ENCODE results near the gene MRFAP1. TPM values are rescaled to one million over a fixed set of nuclear protein-coding genes. Genes with fewer than 3 reads are reported as not detected.
"Not testable (repeated sequence)": the region's sequence is repeated elsewhere in the genome, so short reads cannot be mapped to it uniquely, and the experiment has no call there.

Gene MRFAP1
- total RNA-seq, 1 donor from 2014 or later, result 115 TPM

GRCh38 chr4:6671648-6672047 lies 31.2 kb downstream of the MRFAP1 start:
- H3K27me3 Mint-ChIP-seq (ENCODE audit: insufficient read depth), result peaks cover 2% of the 10 kb centered on the region
- DNase-seq (ENCODE audit: low spot score), result no peak
- H3K27ac Mint-ChIP-seq, result no peak overlapping the region
- intact Hi-C loops (cut with micrococcal nuclease), result loop anchor here (2.0 kb wide), 1 partner anchor 13 kb away; no protein-coding TSS in a partner anchor
- peaks cover 21% of the 10 kb centered on the region for H3K36me3 Mint-ChIP-seq (ENCODE audit: low read depth)
- peaks cover 31% of the 10 kb centered on the region for H3K4me1 Mint-ChIP-seq (ENCODE audit: low read depth)
- H3K9me3 Mint-ChIP-seq, result no peaks in the 10 kb centered on the region
- no peak overlapping the region for H3K4me3 Mint-ChIP-seq

- peaks cover 35% of the 10 kb centered on the region for H3K4me1 Mint-ChIP-seq (ENCODE audit: low read depth)
- no peak overlapping the region for H3K4me3 Mint-ChIP-seq
- no peak for DNase-seq (ENCODE audit: low spot score)
- no peaks in the 10 kb centered on the region for H3K9me3 Mint-ChIP-seq
- peaks cover 2% of the 10 kb centered on the region for H3K27me3 Mint-ChIP-seq (ENCODE audit: insufficient read depth)
- peaks cover 24% of the 10 kb centered on the region for H3K36me3 Mint-ChIP-seq (ENCODE audit: low read depth)
- intact Hi-C loops (cut with micrococcal nuclease), result loop anchor here (2.0 kb wide), 1 partner anchor 13 kb away; no protein-coding TSS in a partner anchor
- no peak overlapping the region for H3K27ac Mint-ChIP-seq
These were observed 31.6 kb downstream of the MRFAP1 start for GRCh38 chr4:6672131-6672530.

- not testable (repeated sequence) for DNase-seq (ENCODE audit: low spot score); H3K27me3 Mint-ChIP-seq (ENCODE audit: insufficient read depth); H3K27ac Mint-ChIP-seq; H3K9me3 Mint-ChIP-seq
- Mint-ChIP-seq H3K36me3 (ENCODE audit: low read depth) (peaks cover 30% of the 10 kb centered on the region), H3K4me1 (ENCODE audit: low read depth) (peaks cover 41% of the 10 kb centered on the region), H3K4me3 (peak overlapping the region; percentile 98)
- intact Hi-C loops (cut with micrococcal nuclease), result loop anchor here (1.0 to 2.0 kb wide), 3 partner anchors 14 to 431 kb away; partner anchors contain the start of gene MRFAP1
These were observed 32.2 kb downstream of the MRFAP1 start for GRCh38 chr4:6672541-6673190.

DNA sequence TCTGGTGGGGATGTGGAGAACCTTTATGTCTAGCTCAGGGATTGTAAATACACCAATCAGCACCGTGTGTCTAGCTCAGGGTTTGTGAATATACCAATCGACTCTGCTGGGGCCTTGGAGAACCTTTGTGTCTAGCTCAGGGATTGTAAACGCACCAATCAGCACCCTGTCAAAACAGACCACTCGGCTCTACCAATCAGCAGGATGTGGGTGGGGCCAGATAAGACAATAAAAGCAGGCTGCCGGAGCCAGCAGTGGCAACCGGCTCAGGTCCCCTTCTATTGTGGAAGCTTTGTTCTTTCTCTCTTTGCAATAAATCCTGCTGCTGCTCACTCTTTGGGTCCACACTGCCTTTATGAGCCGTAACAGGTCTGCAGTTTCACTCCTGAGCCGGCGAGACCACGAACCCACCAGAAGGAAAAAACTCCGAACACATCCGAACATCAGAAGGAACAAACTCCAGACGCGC lies 32.7 kb downstream of the MRFAP1 start:
- peaks cover 33% of the 10 kb centered on the region for H3K36me3 Mint-ChIP-seq (ENCODE audit: low read depth)
- not testable (repeated sequence) for H3K9me3 Mint-ChIP-seq; H3K27me3 Mint-ChIP-seq (ENCODE audit: insufficient read depth)
- peaks cover 43% of the 10 kb centered on the region for H3K4me1 Mint-ChIP-seq (ENCODE audit: low read depth)
- intact Hi-C loops (cut with micrococcal nuclease), result loop anchor here (1.0 to 2.0 kb wide), 3 partner anchors 14 to 430 kb away; partner anchors contain the start of gene MRFAP1
- H3K4me3 Mint-ChIP-seq, result peak overlapping the region; percentile 98
- DNase-seq (ENCODE audit: low spot score), result peak; percentile 41
- peak overlapping the region; percentile 97 for H3K27ac Mint-ChIP-seq

DNA sequence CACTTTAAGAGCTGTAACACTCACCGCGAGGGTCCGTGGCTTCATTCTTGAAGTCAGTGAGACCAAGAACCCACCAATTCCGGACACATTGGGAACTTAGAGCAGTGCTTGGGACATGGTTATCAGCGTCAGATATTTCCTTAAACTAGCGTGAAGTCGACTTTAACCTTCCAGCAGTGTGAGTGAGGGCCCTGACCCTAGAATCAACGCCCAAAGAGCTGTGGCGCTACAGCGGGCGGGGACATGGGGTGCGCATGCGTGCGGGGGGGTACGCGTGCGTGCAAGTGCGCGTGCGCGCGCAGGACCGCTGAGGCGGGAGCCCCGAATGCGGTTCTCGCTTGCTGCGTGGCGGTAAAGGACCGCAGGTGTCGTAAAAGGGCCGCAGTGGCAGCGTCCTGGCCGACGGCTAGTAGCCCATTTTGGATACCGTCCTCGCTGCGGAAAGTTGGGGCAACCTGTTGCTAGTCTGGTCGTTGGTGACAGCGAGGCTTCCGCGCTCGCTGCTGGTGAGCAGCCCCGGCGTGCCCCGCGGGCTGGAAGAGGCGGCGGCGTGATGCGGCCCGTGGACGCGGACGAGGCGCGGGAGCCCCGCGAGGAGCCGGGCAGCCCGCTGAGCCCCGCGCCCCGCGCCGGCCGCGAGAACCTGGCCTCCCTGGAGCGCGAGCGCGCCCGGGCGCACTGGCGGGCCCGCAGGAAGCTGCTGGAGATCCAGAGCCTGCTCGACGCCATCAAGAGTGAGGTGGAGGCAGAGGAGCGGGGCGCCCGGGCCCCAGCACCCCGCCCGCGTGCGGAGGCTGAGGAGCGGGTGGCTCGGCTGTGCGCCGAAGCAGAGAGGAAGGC lies 33.4 kb downstream of the MRFAP1 start:
- H3K36me3 Mint-ChIP-seq (ENCODE audit: low read depth), result peaks cover 39% of the 10 kb centered on the region

GRCh38 chr4:6674500-6675149 lies 34.1 kb downstream of the MRFAP1 start:
- Mint-ChIP-seq H3K9me3 (no peaks in the 10 kb centered on the region), H3K4me3 (peak overlapping the region; percentile 98), H3K27me3 (ENCODE audit: insufficient read depth) (no peaks in the 10 kb centered on the region), H3K27ac (peak overlapping the region; percentile 97), H3K36me3 (ENCODE audit: low read depth) (peaks cover 42% of the 10 kb centered on the region), H3K4me1 (ENCODE audit: low read depth) (peaks cover 48% of the 10 kb centered on the region)
- intact Hi-C loops (cut with micrococcal nuclease), result loop anchor here (1.0 kb wide), 9 partner anchors 15 to 394 kb away; partner anchors contain the start of genes BLOC1S4, GRPEL1, KIAA0232 and MRFAP1L1
- DNase-seq (ENCODE audit: low spot score), result peak; percentile 60

More for the DNA sequence above, 33.4 kb downstream of the MRFAP1 start:
- Mint-ChIP-seq H3K9me3 (no peaks in the 10 kb centered on the region), H3K4me3 (peak overlapping the region; percentile 98), H3K4me1 (ENCODE audit: low read depth) (peaks cover 48% of the 10 kb centered on the region), H3K27me3 (ENCODE audit: insufficient read depth) (no peaks in the 10 kb centered on the region), H3K27ac (peak overlapping the region; percentile 97)
- peak; percentile 93 for DNase-seq (ENCODE audit: low spot score)
- intact Hi-C loops (cut with micrococcal nuclease), result loop anchor here (1.0 to 2.0 kb wide), 12 partner anchors 15 to 429 kb away; partner anchors contain the start of genes BLOC1S4, GRPEL1, KIAA0232 and MRFAP1

DNA sequence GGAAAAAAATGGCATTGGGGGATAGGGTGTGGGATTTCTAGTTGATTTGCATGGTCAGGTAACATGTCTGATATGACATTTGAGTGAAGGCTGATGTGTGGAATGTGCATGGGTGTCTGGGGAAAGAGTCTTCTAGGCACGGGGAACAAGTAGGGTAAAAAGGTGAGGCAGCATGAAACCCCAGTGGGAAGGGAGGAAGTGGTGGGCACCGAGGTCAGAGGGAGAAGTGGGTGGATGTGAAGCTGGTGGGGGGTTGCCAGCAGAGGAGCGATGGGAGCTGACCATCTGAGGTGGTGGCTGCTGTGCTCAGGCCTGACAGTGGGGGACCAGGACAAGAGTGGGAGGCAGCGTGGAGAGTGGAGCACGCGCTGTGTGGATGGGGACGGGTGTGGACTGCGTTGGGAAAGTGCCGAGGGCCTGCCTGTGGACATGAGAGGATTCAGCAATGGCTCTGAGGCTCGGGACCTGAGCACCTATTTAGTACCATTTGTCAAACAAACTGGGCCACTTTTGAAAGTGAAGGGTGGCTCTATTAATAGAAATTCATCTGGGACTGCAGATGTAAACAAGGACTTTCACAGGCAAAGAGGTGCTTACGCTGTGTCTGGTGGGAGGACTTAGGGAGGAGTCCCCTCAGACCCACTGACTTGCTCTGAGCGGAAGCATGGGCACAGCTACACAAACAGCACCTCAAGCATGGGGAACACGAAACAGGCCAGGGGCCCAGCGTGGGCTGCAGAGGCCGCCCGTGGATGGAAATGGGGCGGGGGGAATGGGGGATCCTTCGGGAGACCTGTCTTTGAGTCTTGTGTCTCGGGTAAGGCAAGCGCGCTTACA lies 36.5 kb downstream of the MRFAP1 start:
- Mint-ChIP-seq H3K27ac (peak overlapping the region; percentile 77), H3K4me1 (ENCODE audit: low read depth) (peaks cover 48% of the 10 kb centered on the region), H3K27me3 (ENCODE audit: insufficient read depth) (no peaks in the 10 kb centered on the region), H3K4me3 (peak overlapping the region; percentile 98), H3K36me3 (ENCODE audit: low read depth) (peaks cover 54% of the 10 kb centered on the region), H3K9me3 (no peaks in the 10 kb centered on the region)
- intact Hi-C loops (cut with micrococcal nuclease), result no loop called here
- no peak for DNase-seq (ENCODE audit: low spot score)

- H3K36me3 Mint-ChIP-seq (ENCODE audit: low read depth), result peaks cover 44% of the 10 kb centered on the region
- H3K4me1 Mint-ChIP-seq (ENCODE audit: low read depth), result peaks cover 33% of the 10 kb centered on the region
These were observed 40.0 kb downstream of the MRFAP1 start for GRCh38 chr4:6680372-6681034.

GRCh38 chr4:6681191-6681590 lies 40.7 kb downstream of the MRFAP1 start:
- H3K9me3 Mint-ChIP-seq, result no peaks in the 10 kb centered on the region
- H3K36me3 Mint-ChIP-seq (ENCODE audit: low read depth), result peaks cover 37% of the 10 kb centered on the region
- no peak overlapping the region for H3K4me3 Mint-ChIP-seq
- no peaks in the 10 kb centered on the region for H3K27me3 Mint-ChIP-seq (ENCODE audit: insufficient read depth)
- no peak for DNase-seq (ENCODE audit: low spot score)
- peaks cover 32% of the 10 kb centered on the region for H3K4me1 Mint-ChIP-seq (ENCODE audit: low read depth)
- H3K27ac Mint-ChIP-seq, result no peak overlapping the region
- intact Hi-C loops (cut with micrococcal nuclease), result no loop called here

More at GRCh38 chr4:6680372-6681034, 40.0 kb downstream of the MRFAP1 start:
- H3K27ac Mint-ChIP-seq, result no peak overlapping the region
- intact Hi-C loops (cut with micrococcal nuclease), result no loop called here
- no peaks in the 10 kb centered on the region for H3K9me3 Mint-ChIP-seq
- H3K4me3 Mint-ChIP-seq, result no peak overlapping the region
- no peaks in the 10 kb centered on the region for H3K27me3 Mint-ChIP-seq (ENCODE audit: insufficient read depth)
- no peak for DNase-seq (ENCODE audit: low spot score)

- Mint-ChIP-seq H3K4me3 (no peak overlapping the region), H3K36me3 (ENCODE audit: low read depth) (peaks cover 28% of the 10 kb centered on the region), H3K27me3 (ENCODE audit: insufficient read depth) (no peaks in the 10 kb centered on the region)
These were observed 42.5 kb downstream of the MRFAP1 start for GRCh38 chr4:6682862-6683590.

GRCh38 chr4:6684656-6685055 lies 44.2 kb downstream of the MRFAP1 start:
- peaks cover 44% of the 10 kb centered on the region for H3K4me1 Mint-ChIP-seq (ENCODE audit: low read depth)
- no peaks in the 10 kb centered on the region for H3K27me3 Mint-ChIP-seq (ENCODE audit: insufficient read depth)
- no peak overlapping the region for H3K27ac Mint-ChIP-seq
- no peak overlapping the region for H3K4me3 Mint-ChIP-seq
- intact Hi-C loops (cut with micrococcal nuclease), result no loop called here
- DNase-seq (ENCODE audit: low spot score), result no peak
- H3K36me3 Mint-ChIP-seq (ENCODE audit: low read depth), result peaks cover 17% of the 10 kb centered on the region
- no peaks in the 10 kb centered on the region for H3K9me3 Mint-ChIP-seq

More at GRCh38 chr4:6682862-6683590, 42.5 kb downstream of the MRFAP1 start:
- Mint-ChIP-seq H3K4me1 (ENCODE audit: low read depth) (peaks cover 34% of the 10 kb centered on the region), H3K9me3 (no peaks in the 10 kb centered on the region), H3K27ac (no peak overlapping the region)
- DNase-seq (ENCODE audit: low spot score), result no peak
- intact Hi-C loops (cut with micrococcal nuclease), result no loop called here

Measured in activated T-helper 1 cell treated with anti-CD3 and anti-CD28 coated beads, Interleukin-12 subunit alpha, Interleukin-12 subunit beta, Interleukin-2, Interleukin-4 antibody, amounts not matched to agents 30 ng/mL and 10 ng/mL and 1 ng/mL, durations not matched to agents 14 hours and 24 hours and 36 hours (primary cell).